Stimulated activated CD8-positive, alpha-beta memory T cell treated with anti-CD3 and anti-CD28 coated beads, Interleukin-12 subunit alpha, Interleukin-12 subunit beta, amount 100 ng/mL, for 24 hours (primary cell): ENCODE results near the gene TTLL9.

Experiments
- DNase-seq: peaks from one replicate; pipeline ENCODE4 v3.0.0-alpha.2; 2020; ENCODE audit errors: extremely low read depth

The TTLL9 gene

DNA sequence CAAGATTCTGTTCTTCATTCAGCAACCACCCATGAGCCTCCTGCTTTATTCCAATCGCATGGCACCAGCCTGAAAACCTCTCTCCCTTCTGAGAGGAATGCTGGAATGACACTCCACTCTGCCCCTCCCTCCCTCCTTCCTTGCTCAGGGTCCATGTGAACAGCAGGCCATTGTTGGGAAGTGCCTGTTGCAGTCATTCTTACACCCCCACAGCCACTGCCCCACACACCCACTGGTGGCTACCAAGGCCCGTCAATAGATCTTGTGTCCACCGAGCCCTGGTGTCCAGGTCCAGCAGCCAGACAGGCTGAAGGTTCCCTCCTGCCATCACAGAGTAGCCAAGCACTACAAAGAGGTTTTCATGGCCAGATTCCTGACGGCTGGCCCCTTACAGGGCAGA is 74.9 kb downstream of the TTLL9 start:
- no peak for DNase-seq

DNA sequence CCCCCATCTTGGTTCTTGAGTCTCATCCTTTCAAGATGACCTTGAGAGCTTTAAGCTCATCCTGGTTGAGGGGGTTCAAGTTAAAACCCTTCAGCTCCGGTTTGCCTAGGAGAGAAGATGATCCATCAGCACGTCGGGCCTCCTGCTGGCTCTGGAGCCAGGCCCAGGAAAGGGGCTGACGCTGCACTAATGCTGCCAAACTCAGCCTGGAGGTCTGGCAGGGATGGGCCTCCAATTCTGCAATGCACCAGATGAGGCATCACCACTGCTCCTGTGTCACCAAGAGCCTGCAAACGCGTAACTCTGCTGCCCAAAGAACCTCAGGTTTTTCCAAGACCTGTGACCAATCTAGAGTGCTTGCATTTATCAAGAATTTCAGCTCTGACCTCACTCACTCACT is 75.4 kb downstream of the TTLL9 start:
- DNase-seq: no peak

DNA sequence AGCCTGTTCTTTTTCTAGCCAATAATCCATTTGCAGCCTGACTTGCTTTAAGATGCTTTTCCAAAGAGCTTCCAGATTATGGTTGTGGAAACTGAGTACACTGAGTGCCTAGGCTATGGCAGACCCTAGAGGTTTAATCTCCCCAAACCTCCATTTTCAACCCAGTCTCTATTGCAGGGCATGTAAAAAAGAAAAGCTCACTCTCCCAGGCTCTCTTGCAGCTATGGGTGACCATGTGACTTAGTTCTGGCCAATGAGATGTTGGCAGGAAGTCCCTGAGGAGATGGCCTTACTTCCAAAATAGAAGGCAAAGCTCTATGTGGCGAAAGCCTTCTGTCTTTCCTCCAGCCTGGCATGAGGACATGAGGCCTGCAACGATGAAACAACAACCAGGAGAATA is 77.6 kb downstream of the TTLL9 start:
- DNase-seq: no peak

DNA sequence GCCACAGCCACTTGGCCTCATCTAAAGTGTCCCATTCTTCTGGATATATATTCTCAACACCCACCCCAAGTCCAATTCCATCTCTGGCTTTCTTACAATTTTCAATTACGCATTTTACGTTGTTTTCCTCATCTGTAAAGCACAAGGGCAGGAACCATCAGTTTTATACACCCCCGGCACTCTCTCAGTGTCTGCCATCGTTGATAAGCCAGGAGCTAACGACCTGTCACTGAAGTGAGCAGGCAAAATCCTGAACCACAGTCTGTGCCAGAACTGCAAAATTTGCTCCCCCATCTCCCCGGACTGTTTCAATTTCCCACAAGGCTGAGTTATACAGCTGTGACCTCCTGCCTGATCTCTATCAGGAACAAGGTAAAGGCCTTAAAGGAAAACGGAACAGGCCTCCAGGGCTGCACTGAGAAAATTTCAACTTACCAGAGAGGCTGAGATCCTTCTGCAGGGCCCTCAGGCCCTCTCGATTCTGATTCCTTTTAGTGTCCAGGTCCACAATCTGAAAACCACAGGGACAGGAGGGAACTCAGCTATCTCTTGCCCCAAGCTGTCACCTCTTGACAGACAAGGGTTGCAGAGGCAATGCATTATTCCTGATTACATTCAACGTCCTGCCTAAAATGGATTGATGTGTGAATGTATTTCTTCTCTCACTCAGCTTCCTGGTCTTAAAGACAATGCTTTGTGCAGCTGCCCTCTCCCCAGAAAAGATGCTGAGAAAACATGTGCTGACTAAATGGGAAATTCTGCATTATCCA is 79.6 kb downstream of the TTLL9 start:
- DNase-seq: no peak

DNA sequence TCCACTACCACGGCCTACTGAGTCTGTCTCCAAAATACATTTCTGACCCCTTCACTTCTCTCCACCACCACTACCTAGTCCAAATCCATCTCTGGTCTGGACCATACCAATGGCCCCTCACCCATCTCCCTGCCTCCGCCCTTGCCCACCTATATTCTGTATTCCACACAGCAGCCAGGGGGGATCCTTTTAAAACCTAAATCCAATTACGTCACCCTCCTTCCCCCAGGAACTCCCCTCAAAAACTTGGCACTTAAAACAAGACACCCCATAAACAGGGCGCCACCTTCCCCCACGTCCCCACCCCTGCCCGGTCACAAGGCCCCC is 80.7 kb downstream of the TTLL9 start:
- DNase-seq: no peak

DNA sequence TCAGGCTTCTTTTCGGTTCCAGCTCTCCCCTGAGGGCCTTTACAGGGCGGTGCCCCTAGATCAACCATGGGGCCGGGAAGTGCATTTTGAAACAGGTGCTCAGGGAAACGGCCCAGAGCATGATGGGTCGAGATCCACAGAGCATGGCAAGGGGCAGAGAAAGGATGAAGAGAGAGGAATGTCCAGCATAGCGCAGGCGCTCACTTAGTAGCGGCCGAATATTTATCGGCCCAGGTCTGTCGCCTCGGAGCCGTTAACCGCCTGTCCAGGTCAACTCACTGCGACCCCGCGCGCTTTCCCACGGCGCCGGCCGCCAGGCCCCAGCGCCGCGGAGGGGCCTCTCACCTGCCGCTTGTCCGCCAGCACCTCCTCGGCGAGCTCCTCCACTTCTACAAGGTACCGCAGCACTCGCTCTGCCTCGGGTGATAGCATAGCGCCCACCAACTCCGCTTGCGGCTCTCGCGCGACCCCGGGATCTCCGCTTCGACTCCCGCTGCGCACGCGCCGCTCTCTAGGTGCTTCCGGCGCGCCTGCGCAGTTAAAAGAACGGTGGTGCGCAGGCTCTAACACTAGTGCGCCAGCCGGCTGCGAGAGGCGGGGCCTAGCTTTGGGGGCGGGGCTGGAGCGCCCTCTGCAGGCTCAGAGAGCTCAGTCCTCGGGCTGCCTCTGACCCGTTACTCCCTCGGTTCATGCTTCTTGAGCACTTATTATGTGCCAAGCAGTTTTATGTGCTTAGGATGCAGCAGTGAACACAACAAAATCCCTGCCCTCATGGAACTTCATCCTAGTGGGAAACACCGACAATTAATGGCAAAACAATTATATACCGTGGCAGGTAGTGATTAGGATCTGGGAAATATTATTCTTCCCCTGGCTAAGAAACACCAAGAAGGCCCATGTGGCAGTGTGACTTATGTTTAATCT is 81.4 kb downstream of the TTLL9 start, which contains the start of gene PDRG1:
Gene PDRG1 (minus strand): TSS at position 517 of the 924 bp plus-strand sequence. CDS start 85 bp downstream, at position 432.
- DNase-seq: peak; percentile 88

DNA sequence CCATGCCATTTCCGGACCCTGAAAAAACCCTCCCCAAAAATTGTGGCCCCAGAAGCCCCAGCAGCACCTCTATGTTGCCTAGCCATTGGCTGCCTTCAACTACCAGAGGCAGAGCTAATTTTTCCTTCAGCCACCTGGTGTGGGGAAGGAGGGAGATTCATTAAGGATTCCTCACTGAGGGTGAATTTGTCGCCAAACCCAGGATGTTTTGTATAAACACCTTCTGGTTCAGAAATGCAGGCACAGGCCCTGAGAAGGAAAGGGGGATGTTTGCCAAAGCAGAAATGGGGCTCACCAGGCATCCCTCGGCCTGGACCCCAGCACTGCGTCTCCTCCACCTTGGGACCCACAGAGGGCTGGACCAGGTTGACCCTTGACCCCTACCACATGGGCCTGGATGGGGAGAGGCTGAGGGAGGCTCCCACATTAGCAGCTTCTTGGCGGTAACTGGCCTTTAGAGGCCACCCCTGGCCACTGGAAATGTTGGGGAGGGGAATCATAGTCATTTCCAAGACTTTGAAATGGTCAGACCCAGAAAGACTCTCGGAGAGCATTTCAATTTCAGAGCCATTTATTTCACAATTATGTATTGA is 83.2 kb downstream of the TTLL9 start:
- no peak for DNase-seq

DNA sequence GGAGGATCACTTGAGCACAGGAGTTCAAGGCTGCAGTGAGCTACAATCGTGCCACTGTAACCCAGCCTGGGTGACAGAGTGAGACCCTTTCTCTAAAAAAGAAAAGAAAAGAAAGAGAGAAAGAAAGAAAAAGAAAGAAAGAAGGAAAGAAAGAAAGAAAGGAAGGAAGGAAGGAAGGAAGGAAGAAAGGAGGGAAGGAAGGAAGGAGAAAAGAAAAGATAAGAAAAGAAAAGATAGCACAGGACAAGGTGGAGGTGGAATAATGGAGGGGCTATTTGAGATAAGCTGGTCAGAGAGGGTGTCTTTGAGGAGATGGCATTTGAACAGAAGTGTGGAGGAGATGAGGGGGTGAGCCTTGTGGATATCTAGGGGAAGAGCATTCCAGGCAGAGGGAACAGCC is 84.1 kb downstream of the TTLL9 start:
- DNase-seq: no peak

DNA sequence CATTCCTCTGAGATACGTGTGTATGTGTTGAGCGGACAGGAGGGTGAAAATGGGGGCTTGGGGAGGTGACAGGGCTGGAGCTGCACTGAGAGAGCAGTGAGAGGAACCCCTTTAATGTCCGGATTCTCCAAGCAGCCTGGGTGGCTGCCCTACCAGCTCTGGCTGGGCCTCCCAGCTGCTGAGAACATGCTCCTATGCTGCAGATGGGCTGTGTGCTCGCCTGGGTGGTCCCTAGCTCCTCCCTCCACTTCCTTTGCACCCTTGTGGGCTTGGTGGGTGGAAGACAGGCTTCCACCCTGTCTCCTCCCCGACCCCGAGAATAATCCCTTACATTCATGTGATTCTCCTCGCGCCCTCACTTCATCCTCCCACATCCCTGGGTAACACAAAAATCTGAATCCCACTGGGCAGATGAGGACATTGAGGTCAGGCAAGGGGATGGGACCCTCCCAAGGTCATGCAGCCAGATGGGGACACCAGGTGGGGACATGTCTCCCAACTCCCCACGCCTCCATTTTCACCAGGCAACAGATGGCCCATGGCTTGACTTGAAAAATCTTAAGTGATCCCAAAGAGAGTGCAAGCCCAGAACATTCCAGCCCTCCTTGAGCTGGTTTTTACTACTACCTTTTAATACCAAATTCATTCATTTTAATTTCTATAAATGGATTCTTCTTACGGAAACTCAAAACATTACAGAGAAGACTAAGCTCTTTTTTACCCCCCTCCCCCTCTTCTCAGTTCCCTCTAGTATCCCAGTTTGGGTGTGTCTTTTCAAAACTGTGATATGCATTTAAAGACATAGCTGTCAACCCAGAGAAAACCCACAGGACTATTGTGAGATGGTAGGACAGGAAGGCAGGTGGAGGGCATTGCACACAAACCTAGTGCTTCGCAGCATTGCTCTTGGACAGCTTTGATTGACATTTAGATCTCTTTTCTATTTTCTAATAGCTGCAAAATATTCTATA is 86.4 kb downstream of the TTLL9 start:
- DNase-seq: no peak

DNA sequence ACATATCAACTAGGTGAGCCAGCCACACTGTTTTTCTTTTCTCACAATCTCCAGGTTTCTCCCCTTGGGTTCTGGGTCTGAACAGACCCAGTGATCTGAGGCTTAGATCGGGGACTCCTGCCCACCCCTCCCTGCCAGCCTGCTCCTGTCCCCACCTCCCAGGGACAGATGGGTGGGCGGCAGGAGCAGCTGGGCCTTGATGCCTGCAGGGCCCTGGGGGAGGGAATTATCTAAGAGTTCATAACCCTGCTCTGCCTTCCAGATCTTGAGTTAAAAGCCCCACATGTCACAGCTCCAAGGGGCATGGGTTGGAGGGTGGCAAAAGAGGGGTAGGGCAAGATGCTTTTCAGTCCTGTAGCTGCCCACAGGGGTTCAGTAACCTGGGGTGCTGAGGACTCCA is 92.3 kb downstream of the TTLL9 start:
- DNase-seq: no peak

DNA sequence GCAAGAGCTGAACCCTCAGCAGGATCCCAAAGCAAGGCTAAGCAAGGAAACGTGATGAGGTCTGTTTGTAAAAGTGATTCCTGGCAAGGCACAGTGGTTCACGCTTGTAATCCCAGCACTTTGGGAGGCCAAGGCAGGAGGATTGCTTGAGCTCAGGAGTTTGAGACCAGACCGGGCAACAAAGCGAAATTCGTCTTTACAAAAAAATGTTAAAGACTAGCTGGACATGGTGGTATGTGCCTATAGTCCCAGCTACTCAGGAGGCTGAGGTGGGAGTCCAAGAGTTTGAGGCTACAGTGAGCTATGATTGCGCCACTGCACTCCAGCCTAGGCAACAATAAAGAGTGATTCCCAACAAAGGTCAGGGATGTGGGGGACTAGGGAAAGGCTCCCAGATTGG is 93.5 kb downstream of the TTLL9 start:
- no peak for DNase-seq

DNA sequence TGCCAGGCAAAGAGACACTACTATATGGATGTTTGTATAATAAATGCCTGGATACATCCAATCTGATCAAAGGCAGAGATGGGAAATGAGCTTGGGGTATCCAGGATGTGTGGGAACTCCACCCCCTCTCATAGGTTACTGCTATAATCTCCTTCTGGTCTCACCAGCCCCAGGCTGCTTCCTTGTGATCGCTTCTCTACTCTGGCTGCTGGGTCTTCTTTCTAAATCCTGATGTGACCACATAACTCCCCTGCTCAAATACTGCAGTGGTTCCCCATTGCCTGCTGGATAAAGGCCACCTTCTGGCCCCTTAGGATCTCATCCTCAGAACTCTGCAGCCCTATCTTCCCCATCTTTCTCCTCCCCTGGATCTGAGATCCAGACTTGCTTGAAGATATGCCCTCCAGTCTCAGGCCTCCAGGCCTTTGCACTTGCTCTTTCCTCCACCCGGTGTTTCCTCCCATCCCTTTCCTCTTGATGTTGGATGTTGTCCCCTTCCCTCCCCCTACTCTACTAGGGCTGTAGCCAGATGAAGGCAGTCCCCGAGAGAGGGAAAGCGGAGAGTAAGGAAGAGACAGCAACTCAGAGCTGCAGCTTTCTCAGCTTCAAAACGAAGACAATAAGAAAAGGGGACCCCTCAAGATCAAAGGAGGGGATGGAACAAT is 96.7 kb downstream of the TTLL9 start:
- DNase-seq: no peak

DNA sequence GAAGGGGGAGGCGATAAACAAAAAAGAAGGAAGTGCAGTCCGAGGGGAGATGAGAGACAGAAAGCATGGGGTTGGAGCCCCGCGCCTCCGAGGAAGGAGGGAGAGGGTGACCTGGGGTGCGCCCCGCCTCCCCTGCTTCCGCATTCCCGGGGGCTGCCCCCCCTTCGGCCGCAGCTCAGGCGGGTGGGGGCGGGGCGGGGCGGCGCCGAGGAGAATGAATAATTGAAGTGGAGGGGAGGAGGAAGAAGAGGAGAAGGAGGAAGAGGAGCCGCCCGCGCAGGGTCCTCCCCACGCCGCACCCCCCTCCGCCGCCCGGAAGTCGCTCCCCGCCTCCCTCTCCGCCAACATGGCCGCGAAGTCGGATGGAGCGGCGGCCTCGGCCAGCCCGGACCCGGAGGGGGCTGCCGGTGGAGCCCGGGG is 97.4 kb downstream of the TTLL9 start, which contains the start of gene XKR7:
Gene XKR7 (plus strand): TSS at position 322 of the 420 bp plus-strand sequence. CDS start 25 bp downstream, at position 347.
- DNase-seq: no peak

DNA sequence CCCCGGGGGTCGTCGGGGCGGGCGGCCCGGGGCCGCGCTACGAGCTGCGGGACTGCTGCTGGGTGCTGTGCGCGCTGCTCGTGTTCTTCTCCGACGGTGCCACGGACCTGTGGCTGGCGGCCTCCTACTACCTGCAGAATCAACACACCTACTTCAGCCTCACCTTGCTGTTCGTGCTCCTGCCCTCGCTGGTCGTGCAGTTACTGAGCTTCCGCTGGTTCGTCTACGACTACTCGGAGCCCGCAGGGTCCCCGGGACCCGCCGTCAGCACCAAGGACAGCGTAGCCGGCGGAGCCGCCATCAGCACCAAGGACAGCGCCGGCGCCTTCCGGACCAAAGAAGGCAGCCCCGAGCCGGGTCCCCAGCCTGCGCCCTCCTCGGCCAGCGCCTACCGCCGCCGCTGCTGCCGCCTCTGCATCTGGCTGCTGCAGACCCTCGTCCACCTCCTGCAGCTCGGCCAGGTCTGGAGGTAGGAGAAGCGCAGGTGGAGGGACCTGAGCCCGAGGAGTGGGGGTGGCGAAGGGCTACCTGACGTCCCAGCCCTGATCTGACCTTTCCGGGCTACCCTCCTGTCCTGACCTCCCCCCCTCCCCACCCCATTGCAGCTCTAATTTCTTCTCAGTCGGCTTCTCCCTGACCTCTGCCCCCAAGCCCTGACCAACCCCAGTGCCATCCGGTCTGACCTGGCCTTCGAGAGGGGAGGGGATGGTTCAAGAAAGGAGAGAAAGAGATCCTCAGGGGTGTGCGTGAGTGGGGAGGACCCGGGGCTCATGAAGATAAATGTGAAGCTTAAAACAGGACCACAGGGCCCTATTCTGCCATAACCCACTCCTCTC is 98.1 kb downstream of the TTLL9 start:
- DNase-seq: peak; percentile 39

DNA sequence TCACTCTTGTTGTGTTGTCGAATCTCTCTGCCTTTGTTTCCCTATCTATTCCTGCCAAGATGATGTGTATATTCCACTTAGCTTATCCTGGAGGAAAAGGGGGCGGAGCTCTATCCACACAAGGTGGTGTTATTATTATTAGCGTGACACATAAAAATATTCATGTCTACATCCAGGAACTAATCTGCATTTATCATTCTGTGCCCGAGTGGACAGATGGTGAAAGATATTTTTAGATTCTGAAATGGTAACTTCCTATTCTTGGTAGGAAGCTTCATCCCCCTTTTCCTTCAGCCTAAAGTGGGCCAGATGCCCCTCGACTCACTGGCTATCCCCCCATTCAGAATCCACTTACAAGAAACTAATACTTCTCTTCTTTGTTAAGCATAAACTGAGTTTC is 99.6 kb downstream of the TTLL9 start:
- no peak for DNase-seq

DNA sequence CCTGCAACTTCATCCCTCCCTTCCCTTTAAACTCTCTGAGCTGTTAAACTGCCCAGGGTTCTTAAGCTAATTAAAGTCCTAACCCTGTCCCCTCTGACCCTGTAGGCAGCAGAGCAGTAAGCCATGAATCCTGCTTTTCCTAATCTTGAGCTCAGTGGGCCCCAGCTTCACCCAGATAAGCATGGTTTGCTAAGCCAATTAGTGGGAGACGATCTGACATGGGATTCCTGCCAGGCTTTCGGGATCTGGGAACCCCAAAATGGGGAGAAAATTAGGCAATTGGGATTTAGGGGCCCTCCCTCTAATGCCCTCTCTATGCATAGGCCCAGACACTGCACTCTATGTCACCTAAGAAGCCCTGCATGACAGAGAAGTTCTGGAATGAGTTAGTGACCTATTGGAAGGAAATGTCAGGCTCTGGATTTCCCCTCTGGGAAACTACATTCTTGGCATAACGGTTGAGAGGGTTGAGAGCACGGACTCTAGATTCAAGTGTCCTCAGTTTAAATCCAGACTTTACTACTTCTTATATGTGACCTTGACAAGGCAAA is 102.1 kb downstream of the TTLL9 start:
- DNase-seq: no peak

DNA sequence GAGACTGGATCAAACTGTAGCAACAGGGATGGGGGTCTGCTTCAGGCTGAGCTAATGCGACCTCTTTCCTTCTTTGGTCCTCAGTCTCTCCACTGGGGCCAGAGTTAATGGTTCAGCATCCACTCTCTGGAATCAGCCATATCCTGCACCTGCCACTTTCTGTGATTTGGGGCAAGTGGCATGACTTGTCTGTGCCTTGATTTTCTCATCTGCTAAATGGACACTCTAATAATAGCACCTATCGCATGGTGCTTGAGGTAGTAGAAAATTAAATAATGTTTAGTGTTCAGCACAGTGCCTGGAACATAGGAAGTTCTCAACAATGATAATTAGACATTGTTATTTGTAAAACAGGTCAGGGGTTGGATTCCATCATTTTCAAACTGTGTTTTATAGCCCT is 103.9 kb downstream of the TTLL9 start:
- DNase-seq: no peak

DNA sequence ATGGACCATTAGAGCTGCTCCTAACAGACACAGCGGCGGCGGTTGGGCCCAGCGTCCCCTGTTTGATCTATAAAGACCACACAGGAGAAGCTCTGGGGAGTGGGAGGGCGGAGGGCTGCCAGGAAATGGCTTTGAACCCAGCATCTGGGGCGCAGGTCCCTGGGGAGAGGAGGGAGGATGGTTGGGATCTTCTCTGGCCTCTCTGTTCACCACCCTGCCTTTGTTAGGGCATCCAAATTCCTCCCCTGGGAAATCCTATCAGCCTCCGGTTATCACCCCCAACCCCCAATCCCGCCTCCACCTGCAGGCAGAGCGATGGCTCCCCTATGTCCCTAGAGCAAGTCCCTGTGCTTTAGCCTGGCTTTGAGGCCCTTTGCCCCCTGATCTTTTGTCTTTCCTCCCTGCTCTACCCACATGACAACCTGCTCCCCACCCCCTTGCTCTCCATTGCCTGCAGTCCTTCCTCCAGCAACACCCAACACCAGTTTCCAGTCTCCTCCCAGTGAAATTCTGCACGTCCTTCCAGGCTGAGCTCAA is 104.6 kb downstream of the TTLL9 start:
- no peak for DNase-seq

DNA sequence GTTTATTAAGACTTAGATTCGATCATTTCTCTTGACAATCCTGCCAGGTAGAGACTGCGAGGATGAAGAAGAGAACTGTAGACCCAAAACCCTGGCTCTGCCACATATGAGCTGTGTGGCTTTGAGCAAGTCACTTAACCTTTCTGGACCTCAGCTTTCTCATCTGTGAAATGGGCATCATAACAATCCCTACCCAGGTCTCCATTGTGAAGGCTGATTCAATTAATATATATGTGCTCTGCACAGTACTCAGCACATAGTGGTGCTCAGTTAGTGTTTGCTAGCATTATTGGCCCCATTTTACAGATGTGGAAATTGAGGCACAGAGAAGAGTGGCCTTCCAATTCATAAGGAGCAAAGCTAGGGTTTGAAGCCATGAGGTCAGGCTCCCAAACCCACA is 105.4 kb downstream of the TTLL9 start:
- DNase-seq: no peak
